IPS-11a (cell line): ENCODE data around the gene STAT2.
"Not testable (repeated sequence)": the region's sequence is repeated elsewhere in the genome, so short reads cannot be mapped to it uniquely, and the experiment has no call there.

Experiments used
- H3K4me3 ChIP-seq: one replicate; pipeline ENCODE4 v1.5.1; 2013; ENCODE audit warnings: low read depth, low read length, control low read depth

STAT2 gene

DNA sequence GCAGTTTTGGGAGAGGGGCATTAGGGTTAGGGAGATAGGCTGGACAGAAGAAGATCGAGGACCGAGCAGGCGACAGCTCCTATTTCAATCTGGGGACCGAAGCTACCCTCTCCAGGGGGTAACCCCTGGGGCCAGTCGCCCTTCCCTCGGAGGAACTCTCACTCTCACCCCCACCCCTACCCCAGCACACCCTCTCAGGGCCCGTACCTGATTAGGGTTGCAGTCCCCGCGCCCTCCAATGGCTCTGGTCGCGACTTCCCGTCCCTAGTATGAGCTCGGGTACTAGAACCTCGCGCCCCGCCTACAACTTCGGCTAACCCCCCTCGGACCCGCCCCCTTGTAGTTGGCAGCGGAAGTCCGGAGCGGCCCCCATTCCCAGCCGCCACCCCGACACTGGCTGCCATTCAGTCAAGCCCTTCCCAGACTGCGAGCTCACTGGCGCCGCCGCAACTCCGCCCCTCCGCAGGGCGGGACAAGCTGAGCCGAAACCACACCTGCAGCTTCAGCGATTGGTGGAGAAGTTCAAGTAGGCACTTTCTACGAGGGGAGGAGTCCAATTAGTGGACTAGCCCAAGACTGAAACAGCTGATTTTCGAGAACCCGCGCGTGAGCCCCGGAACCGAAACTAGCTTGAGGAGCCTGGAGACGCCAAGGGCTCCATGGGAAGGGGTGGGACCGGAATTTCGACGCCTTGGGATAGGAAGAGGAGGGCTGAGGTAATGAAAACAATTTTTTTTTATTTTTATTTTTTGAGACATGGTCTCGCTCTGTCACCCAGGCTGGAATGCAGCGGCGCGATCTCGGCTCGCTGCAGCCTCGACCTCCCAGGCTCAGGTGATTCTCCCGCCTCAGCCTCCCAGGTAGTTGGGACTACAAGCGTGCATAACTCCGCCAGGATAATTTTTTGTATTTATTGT lies at the start of gene STAT2:
Gene STAT2, minus strand, starts transcription at position 257 of the 917 bp plus-strand sequence. CDS start 3,536 bp downstream, outside the sequence.
- H3K4me3 ChIP-seq = peak within 1 kb of the TSS; percentile 97

DNA sequence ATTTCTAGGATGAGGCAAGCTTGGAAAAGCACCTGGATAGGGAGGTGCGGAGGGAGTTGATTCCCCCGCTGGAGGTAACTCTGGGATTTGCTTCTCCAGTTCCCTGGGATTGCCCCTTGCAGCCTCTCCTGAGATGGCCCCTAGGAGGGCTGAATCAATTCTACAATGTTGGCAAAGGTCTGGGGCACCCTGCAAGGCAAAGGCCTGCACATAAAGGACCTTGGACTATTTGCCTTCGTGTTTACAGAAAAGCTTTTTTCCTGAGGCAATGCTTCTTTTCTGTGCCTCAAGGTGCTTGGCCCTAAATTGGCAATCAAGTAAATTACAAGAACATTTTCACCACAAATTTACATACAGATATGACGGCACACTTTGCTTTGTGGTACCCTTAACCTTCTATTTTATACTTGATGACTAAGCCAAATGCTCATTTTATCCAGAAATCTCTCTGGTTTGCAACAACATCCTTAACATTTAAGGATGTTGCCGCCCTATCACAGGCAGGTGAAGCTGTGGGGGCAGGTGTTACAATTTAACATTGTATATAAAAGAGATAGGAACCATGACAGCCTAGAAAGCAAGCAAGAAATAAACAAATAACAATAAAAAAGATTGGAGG lies 49.0 kb upstream of the STAT2 start:
- H3K4me3 ChIP-seq = no peak overlapping the region

DNA sequence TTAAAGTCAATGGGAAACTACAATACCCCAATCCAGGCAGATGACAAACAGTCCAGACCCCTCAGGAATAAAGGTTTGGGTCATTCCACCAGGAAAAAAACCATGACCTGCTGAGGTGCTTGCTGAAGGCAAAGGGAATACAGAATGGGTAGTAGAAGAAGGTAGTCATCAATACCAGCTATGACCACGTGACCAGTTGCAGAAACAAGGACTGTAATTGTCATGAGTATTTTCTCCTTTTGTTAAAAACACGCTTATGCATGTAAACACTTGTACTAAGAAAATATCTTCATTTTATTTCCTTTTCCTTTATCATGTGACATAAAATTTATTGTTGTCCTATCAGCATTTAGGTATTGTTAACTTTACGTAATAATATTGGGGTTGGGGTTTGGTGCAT lies 44.3 kb upstream of the STAT2 start:
- H3K4me3 ChIP-seq = not testable (repeated sequence)

DNA sequence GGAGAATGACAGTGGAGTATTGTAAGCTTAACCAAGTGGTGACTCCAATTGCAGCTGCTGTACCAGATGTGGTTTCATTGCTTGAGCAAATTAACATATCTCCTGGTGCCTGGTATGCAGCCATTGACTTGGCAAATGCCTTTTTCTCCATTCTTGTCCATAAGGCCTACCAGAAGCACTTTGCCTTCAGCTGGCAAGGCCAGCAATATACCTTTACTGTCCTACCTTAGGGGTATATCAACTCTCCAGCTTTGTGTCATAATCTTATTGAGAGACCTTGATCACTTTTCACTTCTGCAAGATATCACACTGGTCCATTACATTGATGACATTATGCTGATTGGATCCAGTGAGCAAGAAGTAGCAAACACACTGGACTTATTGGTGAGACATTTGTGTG lies 41.7 kb upstream of the STAT2 start:
- not testable (repeated sequence) for H3K4me3 ChIP-seq

DNA sequence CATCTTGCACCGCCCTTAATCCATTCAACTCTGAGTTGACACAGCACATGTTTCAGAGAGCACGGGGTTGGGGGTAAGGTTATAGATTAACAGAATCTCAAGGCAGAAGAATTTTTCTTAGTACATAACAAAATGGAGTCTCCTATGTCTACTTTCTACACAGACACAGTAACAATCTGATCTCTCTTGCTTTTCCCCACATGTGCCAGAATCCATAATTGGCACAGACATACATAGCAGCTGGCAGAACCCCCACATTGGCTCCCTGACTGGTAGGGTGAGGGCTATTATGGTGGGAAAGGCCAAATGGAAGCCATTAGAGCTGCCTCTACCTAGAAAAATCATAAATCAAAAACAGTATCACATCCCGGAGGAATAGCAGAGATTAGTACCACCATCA lies 41.2 kb upstream of the STAT2 start:
- not testable (repeated sequence) for H3K4me3 ChIP-seq

DNA sequence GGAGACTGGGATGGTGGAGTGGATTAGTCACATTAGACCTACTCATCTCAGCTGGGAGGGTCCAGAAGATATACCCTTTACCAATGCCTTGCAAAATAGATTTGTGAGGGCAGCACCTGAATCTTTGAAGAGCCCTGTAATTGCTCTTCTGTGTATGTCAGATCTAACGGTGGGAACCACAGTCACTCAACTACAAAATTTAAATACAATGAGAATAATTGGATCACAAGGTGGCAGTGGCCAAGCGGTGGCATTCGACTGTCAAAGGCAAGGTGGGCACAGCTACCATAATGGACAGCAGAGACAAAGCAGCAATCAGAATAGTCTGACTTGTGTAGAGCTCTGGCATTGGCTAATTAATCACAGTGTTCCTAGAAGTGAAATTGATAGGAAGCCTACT lies 39.6 kb upstream of the STAT2 start:
- not testable (repeated sequence) for H3K4me3 ChIP-seq

DNA sequence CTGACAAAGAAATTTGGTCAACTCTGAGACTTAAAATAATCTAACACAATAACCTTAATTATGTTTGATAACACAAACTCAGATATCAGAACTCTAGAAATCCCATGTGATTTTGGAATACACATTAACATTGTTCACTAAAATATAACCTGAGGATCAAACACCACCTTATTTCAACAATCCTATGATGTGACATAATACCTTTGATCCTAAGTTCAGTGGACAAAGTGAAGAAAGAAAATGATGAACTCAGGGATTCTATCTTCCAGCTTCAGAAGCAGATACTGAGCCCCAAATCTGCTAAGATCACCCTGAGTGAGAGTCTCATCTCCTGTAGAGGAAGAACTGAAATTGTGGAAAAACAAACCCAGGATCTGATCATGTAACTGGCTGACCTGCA lies 38.4 kb upstream of the STAT2 start:
- H3K4me3 ChIP-seq = no peak overlapping the region

DNA sequence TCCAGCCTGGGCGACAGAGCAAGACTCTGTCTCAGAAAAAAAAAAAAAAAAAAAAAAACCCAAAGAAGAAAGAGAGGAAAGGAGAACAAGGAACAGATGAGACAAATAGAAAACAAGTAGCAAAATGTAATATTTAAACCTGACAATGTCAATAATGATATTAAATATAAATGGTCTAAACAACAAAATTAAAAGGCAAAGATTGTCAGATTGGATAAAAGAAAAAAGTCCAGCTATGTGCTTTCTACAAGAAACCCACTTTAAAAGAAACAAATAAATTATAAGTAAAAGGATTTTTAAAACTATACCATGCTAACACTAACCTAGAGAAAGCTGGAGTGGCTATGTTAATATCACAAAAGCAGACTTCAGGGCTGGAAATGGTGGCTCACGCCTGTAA lies 32.4 kb upstream of the STAT2 start:
- H3K4me3 ChIP-seq = no peak overlapping the region

DNA sequence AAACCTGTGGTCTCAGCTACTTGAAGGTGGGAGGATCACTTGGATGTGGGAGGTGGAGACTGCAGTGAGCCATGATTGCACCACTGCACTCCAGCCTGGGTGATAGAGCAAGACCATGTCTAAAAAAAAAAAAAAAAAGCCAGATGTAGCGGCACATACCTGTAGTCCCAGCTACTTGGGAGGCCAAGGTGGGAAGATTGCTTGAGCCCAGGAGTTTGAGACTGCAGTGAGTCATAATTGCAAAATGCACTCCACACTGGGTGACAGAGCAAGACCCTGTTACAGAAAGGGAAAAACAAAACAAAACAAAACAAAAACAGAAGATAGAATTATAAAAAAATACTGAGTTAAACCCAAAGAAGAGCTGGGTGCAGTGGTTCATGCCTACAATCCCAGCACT lies 31.8 kb upstream of the STAT2 start:
- H3K4me3 ChIP-seq = no peak overlapping the region

DNA sequence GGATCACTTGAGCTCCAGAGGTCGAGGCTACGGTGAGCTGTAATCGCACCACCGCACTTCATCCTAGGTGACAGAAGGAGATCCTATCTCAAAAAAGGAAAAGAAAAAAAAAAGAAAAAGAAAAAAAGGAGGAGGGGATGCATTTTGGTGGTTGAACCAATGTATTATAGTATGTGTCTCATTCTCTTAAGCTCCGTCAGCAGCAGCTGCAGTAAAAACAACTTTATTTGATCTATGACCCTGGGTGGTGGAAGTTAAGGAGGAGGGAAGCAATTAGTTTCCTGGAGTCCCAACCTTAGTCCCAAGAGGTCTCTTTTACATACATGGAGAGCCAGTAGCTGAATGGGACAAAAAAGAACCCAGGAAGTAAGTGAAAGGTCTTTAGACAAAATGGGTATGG lies 29.5 kb upstream of the STAT2 start:
- no peak overlapping the region for H3K4me3 ChIP-seq

DNA sequence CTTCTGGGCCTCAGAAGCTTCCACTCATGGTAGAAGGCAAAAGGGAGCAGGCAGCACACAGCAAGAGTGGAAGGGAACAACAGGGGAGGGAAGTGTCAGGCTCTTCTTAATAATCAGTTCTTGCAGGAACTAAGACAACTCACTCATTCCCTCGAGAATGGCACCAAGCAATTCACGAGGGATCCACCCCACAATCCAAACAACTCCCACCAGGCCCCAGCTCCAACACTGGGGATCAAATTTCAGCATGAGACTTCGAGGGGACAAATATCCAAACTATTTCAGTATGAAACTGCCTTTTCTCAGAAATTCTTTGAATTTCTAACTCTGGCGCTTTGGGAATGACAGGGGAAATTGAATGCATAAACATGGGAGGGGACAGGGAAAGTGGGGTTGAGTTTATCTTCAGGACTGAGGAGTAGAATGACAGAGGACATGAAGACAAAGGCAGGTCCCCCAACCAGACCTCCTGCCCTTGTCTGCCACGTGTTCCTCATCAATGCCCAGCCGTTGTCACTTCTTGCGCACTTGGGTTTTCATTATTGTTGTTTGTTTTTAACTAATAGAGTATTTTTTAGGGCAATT lies 27.3 kb upstream of the STAT2 start:
- H3K4me3 ChIP-seq = no peak overlapping the region

DNA sequence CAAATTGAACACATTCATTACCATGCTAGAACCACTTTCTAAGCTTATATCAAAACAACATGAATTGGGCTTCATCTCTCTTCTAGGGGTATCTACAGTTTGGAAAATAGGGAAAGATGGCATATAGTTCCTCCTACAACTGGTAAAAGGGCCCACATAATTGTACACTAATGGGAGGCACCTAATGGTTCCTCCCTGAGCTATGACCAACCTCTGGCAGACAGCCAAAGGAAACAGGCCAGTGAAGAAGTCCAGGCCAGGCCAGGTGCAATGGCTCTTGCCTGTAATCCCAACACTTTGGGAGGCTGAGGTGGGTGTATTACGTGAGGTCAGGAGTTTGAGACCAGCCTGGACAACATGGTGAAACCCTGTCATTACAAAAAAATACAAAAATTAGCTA lies 26.0 kb upstream of the STAT2 start:
- H3K4me3 ChIP-seq = no peak overlapping the region

DNA sequence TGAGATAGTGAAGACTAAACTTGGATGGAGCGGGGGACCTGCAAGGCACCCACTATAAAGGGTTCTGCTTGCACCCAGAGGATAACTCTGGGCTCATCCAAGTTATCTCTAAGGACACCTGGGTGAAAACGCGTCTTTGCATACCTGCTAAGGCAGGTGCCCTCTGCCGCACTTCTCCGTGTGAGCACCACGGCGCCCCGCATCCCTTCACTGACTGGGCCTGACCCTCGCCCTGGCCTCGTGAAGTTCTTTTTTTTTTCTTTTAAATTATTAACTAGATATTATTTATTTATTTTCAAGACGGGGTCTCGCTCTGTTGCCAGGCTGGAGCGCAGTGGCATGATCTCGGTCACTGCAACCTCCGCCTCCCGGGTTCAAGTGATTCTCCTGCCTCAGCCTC lies 22.7 kb upstream of the STAT2 start:
- H3K4me3 ChIP-seq = no peak overlapping the region

DNA sequence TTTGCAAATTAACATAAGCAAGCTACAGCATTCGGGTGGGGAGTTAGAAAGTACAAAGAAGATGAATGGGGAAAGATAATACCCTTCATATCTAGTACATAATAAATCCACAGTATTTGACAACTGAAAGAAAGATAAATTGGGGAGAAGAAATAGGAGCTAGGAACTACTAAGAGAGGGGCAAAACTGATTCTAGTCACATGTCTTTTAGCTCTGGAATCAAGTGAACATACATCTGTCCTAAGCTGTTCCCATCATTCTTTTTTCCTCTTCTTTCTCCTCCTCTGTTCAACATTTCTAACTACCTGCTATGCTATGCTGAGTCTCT lies 18.0 kb upstream of the STAT2 start:
- H3K4me3 ChIP-seq = no peak overlapping the region

DNA sequence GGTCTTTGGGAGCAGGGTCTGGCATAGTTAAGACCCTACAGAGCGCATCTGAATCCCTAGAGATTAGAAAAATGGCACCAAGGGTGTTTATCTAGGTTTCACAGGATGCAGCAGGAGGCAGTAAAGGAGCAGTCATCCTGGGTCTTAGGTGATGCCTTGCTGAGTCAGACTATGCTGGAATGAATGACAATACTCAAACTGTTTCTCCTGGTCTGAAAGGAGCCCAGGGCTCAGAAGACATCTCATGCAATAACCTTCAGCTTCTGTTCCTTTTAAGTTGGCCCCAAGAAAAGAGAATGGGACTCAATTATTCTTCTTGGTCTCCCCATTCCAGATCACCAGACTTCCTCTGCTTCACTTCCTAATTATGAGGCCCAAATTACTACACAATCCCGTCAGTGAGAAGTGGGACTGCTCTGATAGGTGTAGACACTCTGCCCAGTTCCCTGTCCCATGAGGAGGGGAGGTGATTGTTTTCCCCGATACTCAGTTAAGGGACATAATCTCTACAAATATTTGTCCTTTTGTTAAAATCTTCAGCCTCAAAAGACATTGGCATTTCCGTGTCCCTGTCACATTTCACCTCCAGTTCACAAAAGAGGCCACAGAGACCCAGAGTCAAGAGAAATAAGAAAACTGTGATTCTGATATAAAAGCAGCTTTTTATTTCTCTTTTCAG lies 17.5 kb upstream of the STAT2 start:
- no peak overlapping the region for H3K4me3 ChIP-seq

DNA sequence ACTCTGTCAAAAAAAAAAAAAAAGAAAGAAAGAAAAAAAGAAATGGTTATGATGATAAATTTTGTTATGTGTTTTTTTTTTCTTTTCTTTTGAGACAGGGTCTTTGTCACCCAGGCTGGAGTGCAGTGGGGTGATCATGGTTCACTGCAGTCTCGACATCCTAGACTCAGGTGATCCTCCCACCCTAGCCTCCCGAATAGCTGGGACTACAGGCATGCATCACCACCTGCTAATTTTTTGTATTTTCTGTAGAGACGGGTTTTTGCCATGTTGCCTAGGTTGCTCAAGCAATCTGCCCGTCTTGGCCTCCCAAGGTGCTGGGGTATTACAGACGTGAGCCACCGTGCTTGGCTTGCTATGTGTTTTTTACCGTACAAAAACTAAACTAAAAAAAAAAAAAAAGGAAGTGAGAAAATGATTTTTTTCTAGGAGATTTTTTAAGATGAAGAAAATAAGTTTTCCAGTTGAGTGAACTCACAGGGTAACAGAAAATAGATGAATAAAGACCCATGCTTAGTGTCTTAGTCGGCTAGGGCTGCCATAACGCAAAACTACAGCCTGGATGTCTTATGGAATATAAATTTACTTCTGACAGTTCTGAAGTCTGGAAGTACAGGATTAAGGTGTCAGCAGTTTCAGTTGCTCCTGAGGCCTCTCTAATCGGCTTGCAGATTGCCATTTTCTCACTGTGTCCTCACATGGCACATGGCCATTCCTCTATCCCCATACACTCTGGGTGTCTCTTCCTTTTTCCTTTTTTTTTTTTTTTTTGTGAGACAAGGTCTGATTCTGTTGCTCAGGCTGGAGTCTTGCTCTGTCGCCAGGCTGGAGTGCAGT lies 15.9 kb upstream of the STAT2 start:
- H3K4me3 ChIP-seq = no peak overlapping the region

DNA sequence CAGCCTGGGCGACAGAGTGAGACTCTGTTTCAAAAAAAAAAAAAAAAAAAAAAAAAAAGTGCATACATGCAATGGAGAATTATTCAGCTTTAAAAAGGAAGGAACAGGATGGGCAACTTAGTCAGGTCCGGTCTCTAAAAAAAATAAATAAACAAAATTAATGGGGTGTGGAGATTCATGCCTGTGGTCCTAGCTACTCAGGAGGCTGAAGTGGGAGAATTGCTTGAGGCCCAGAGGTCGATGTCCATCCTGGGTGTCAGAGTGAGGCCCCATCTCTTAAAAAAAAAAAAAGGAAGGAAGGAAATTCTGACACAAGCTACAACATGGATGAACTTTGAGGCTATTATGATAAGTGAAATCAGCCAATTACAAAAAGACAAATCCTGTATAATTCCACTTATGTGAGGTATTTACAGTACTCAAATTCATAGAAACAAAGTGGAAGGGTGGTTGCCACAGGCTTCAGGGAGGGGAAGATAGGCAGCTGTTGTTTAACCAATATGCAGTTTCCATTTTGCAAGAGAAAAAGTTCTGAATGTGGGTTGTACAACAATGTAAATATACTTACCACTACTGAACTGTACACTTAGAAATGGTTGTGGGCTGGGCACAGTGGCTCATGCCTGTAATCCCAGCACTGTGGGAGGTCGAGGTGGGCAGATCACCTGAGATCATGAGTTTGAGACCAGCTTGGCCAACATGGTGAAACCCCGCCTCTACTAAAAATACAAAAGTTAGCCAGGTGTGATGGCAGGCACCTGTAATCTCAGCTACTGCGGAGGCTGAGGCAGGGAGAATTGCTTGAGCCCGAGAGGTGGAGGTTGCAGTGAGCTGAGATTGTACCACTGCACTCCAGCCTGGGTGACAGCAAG lies 15.1 kb upstream of the STAT2 start:
- no peak overlapping the region for H3K4me3 ChIP-seq

DNA sequence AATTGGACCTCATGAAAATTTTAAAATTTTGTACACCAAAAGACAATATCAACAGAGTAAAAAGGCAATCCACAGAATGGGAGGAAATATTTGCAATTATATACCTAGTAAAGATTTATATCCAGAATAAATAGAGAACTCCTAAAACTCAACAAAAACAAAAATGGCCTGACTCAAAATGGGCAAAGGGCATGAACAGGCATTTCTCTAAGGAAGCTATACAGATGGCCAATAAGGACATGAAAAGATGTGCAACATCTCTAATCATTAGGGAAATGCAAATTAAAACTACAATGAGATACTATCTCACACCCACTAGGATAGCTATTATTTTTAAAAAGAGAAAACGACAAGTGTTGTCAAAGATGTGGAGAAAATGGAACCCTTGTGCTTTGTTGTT lies 13.6 kb upstream of the STAT2 start:
- no peak overlapping the region for H3K4me3 ChIP-seq

DNA sequence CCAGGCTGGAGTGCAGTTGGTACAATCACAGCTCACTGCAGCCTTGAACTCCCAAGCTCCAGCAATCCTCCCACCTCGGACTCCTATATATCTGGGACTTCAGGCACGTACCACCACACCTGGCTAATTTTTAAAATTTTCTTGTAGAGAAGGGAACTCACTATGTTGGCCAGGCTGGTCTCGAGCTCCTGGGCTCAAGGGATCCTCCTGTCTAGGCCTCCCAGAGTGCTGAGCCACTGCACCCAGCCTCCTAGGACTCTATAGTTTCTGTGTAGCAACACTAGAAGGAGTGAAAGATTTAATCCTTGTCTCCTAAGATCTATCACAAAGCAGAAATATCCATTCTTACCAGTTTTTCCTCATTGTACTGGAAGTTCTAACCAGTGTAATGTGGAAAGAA lies 7.0 kb upstream of the STAT2 start:
- H3K4me3 ChIP-seq = no peak overlapping the region
